HG03457 (cell line): ENCODE data around the gene TEX52.

ENCODE experiments used
- ATAC-seq: cut with Tn5 transposase; IDR thresholded peaks from one replicate; pipeline ENCODE4 v1.9.1; 2021; ENCODE audit warnings: moderate number of reproducible peaks; ENCODE audit not compliant: unreplicated experiment

The TEX52 gene

GRCh38 chr12:2857021-2857431 lies at the start of gene TEX52:
TSS of gene TEX52 (minus strand) at chr12:2857039. CDS start at chr12:2857026, 13 bp downstream.
- ATAC-seq: no peak

GRCh38 chr12:2904260-2904659 lies 47.4 kb upstream of the TEX52 start:
- no peak for ATAC-seq

- ATAC-seq: no peak
Observed at GRCh38 chr12:2902272-2902880, 45.5 kb upstream of the TEX52 start.

- ATAC-seq: no peak
Observed at GRCh38 chr12:2900642-2901041, 43.8 kb upstream of the TEX52 start.

- no peak for ATAC-seq
Observed at GRCh38 chr12:2897418-2897817, 40.6 kb upstream of the TEX52 start.

- no peak for ATAC-seq
Observed at GRCh38 chr12:2895511-2895910, 38.7 kb upstream of the TEX52 start.

GRCh38 chr12:2895051-2895451 lies 38.2 kb upstream of the TEX52 start:
- ATAC-seq: no peak

GRCh38 chr12:2893007-2893406 lies 36.2 kb upstream of the TEX52 start:
- ATAC-seq: no peak

GRCh38 chr12:2892246-2892645 lies 35.4 kb upstream of the TEX52 start:
- no peak for ATAC-seq

- ATAC-seq: no peak
Observed at GRCh38 chr12:2891240-2892053, 34.6 kb upstream of the TEX52 start.

GRCh38 chr12:2890388-2891239 lies 33.8 kb upstream of the TEX52 start, which contains the start of gene TULP3:
TSS of gene TULP3 (plus strand) at chr12:2890891. CDS start at chr12:2890948, 57 bp downstream.
- peak; percentile 93 for ATAC-seq

- no peak for ATAC-seq
Observed at GRCh38 chr12:2890001-2890387, 33.2 kb upstream of the TEX52 start.

GRCh38 chr12:2886768-2887450 lies 30.1 kb upstream of the TEX52 start:
- ATAC-seq: no peak

- ATAC-seq: no peak
Observed at GRCh38 chr12:2884810-2885209, 28.0 kb upstream of the TEX52 start.

GRCh38 chr12:2879853-2880252 lies 23.0 kb upstream of the TEX52 start:
- ATAC-seq: no peak

GRCh38 chr12:2877953-2878732 lies 21.3 kb upstream of the TEX52 start:
- no peak for ATAC-seq

- ATAC-seq: peak; percentile 68
Observed at GRCh38 chr12:2877047-2877952, 20.5 kb upstream of the TEX52 start, which contains the start of the genes FOXM1 and RHNO1. TSS of gene FOXM1 (minus strand) at chr12:2877174. CDS start at chr12:2874478, 2,696 bp downstream. TSS of gene RHNO1 (plus strand) at chr12:2877223. CDS start at chr12:2885367, 8,144 bp downstream.

GRCh38 chr12:2876431-2877046 lies 19.7 kb upstream of the TEX52 start:
- peak; percentile 20 for ATAC-seq
